GM19467 (cell line): ENCODE data around the gene KCNMA1.

ENCODE experiments used
- ATAC-seq: cut with Tn5 transposase; IDR thresholded peaks from one replicate; pipeline ENCODE4 v1.9.1; 2021; ENCODE audit warnings: mild to moderate bottlenecking, moderate library complexity; ENCODE audit not compliant: unreplicated experiment

Gene KCNMA1

DNA sequence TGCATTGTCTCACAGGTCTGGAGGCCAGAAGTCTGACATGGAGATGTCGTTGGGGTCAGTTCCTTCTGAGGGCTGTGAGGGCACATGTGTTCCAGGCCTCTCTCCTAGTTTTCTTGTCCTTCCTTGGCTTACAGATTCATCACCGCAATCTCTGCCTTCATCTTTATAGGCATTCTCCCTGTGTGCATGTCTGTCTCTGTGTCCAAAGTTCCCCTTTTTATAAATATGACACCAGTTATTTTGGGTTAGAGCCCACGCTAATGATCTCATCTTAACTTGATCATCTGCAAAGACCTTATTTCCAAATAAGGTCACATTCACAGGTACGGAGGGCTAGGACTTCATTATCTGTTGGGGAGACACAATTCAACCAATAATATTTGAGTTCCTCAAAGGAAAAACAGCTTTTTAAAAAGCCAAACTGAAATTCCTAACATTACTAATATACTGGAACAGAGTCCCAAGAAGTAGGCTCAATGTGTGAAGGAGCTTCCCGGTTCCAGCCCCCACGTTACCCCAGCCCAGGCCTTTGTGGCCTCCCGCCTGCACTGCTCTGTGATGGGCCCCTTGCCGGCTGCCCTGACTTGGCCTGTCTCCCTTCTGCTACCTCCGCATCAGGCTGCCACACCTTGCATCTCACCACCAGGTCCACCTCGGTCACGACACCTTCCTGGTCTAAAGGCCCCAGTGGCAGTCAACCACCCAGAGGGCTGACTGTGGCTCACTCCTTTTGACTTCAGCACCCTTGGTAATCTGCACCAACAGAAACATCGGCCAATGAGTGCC, 142.7 kb downstream of the KCNMA1 start:
- no peak for ATAC-seq

DNA sequence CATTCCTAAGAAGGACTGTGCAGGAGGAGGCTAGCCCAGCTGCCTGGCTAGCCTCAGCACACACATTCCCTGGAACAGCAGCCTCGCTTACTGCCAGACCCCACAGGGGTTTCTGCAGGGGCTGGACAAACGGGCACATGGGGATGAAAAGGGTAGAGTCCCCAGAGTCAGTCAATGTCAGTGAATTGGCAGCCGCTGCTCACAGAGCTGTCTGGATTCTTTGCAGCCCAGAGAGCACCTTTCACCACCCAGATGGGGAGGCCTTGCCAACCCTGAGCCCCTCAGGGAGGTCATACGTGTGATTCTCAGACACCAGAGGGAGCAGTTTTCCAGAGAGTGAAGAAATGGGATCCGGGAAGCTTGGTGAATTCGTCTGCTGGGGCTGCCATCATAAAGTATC, 143.3 kb downstream of the KCNMA1 start:
- ATAC-seq, result no peak

DNA sequence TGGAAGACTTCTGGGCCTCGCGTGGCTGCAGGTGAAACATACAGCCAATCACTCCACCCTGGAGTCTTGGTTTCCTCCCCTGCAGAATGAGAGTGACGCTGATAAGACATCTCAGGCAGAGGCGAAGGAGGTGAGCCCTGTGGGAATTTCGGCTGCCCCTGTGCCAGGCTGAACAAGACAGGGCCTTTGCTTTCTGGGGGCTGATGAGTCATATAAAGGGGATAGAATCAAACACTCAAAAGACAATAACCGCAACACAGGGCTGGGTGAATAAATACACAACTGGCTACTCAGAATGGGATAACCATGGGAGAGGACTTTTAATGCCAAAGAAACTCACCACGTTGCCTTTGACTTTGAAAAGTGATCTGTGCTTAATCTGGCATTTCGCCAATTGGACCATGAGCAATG, 143.8 kb downstream of the KCNMA1 start:
- ATAC-seq, result no peak

DNA sequence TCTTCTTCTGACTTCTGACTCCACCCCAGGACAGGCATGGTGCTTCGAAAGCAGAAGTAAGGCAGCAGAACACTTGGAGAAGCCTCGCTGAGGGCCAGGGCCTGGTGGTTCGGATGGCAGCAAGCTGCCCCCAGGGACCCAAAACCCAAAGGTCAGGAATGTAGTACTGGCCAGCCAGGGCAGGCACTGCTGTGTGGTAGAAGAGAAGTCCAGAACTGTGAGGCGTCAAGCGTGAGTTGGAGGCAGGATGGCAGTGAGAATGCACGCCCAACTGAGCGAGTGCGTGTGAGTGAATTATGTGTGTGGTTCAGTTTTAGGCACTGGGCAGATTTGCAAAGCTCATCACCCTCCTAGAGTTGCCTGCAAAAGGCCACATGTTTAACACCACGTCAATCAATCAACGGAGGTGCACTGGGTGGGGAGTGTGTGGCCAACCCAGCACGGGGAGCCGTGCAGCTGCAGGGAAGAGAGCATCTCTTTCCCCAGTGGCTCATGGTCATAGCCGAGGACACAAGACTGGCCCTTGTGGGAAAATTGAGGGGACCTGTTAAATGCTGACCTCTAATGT, 144.3 kb downstream of the KCNMA1 start:
- no peak for ATAC-seq

DNA sequence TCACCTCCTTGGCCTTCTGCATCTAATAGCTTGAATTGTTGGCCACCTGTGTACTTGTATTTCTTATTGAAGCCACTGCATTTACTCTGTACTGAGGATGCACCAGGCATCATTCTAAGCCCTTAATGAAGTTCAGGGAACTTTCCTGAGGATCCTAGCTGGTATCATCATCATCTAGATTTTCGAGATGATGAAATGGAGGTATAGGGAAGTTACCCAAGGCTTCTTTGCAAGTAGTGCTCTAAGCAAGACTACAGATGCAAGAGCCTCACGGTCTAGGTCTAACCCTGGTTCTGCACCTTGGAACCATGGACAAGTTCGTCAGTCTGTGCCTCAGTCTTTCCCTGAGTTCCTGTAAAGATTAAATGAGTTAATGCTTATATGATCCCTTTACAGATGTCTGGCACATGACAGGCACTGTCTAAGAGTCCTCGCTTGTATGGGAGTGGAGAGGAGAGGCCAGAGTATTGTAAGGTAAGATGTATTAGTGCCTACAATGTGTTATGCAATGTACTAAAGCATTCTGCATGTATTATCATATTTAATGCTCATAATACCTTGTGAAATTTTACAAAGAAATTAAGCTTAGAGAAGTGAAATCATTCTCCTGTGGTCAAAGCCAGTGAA, 145.1 kb downstream of the KCNMA1 start:
- ATAC-seq, result no peak

DNA sequence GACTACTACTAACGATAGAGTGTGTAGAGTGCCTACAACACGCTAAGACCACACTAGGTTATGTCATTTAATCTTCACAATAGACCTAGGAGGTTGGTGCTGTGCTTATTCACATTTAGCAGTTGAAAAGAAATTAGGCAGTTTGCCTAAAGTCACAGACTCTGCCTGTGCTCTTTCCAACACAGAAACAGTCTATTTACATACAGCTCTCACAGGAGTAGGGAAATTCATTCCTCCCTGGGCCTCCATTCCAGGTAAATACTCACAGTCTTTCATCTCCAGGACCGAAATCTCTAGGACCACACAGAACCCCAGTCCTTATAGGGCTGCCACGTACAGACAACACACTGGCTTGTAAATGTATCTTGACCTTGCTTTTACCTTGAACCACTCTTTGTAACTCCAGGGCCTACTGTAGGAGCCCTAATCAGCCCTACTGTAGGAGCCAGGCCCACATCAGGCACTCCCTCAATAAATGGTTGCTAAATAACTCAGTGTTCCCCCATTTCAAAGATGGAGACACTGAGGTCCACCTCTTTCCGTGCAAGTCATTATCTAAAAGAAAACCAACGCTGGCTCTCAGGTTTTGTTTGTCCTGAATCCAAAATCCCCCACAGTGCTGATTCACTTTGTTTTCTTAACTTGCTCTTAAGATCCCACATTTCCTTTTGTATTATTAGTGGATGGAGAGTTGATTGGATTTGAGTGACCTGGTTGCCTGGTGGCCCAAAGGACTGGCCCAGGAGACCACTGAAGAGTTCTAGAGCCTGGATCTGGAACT, 146.9 kb downstream of the KCNMA1 start:
- ATAC-seq, result no peak

DNA sequence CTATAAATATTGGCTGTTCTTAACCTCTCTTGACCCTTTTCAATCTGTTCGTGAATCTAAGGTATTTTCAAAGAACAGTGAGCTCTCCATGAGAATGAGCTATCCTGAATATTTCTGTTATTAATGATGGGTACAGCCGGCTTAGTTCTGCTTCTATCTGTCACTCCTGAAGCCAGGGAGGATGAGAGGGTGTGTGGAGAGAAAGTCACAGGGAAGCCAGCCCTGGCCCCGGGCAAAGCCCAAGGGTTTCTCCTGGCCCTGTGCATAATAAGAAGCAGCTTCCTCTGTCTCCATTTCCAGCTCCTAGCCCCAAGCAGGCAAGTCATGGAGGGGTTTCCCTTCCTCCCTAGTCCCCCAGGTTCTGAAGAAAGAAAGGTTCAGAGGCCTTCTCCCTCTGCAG, 151.1 kb downstream of the KCNMA1 start:
- ATAC-seq, result no peak

DNA sequence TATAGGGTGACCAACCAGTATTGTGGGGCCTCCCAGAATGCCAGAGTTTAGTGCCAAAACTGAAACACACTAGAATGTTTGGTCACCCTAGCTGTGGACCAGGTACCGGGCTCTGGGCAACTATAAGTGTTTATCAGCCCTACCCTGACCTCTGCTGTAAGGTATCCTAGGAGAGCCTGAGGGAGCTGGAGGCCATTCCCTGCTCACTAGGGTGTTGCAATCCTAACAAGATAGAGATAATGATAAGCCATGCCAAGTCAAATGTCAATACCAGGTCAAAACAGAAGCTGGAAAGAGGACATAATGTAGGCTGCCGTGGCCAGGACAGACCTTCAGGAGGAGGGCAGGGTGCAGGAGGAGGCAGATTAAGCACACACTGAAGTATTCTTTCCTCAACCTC, 151.8 kb downstream of the KCNMA1 start:
- no peak for ATAC-seq

DNA sequence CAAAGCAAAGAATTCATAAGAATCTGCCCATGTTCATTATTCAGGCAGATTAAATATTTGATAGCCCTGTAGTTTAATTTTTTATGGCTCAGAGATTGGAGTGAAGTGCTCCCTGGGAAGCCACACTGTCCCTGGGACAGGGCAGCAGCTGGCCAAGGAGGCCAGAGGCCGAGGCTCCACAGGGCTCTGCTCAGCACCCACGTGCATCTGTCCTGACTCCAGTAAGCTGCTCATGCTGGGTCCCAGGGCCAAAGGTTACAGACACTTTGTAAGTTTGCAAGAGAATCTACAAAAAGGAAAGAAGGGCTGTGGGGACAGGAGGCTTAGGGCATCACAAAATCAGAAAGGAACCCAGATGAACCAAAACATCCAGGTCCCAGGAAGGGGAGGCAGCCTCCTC, 155.5 kb downstream of the KCNMA1 start:
- no peak for ATAC-seq

DNA sequence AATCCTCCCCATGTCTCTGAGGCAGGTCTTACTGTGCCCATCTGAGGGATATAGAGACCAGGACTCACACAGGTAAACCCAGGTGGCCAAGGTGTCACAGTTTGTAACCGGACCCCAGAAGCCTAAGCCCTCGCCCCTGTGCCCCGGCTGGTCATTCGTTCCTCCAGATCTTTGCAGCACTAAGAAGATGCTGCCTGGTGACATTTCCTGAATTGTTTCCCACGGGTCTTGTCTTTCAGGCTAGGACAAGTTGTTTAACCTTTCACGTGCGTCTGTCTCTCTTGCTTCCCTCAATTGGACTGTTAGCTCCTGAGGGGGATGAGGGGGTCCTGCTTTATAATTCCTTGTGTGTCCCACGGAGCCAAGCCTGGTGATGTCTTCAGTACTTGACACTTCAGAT, 158.0 kb downstream of the KCNMA1 start:
- ATAC-seq, result no peak

DNA sequence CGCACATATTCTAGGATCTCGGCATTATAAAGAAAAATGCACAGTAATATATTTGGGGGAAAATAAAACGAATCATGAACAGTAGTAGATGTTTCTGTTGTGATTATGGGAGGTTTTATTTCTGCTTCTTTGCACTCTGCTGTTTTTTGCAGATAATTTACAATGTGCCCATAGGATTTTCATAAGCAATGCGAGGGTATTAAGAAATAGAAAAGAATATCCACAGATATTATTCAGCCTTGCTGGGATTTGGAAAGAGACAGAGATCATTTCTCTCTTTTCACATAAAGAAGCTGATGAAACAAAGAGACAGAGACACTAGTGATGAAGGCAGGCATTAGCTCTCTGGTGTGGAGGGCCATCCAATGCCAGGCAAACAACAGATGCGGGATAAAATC, 158.6 kb downstream of the KCNMA1 start:
- no peak for ATAC-seq

DNA sequence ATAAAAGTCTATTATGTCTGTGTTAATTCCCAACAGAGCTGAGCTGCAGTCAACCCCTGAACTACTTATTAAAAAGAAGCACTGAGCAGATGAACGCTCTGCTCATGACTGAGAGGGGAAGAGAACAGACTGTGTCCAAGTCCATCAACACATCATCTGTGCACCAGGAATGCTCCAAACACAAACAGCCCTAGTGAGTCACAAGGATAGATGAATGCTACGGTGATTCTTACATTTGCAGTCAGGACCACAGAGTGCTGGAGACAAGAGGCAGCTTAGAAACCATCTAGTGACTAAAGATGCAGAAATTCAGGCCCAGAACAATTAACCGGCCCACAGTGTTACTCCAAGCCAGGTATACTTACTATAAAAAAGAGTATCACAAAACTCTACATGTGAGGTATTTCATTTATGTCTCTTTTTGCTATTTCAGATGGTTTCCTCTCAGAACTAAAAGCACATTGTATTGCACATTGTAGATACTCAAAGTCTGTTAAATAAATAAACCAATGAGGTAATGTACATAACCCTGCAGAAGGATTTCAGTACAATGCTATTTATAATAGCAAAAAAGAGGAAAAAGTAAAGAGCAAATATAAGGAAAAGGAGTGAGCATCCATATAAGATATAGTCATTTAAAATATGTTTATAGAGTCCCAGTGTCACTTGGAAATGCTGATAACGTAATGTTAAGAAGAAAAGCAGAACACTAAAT, 159.2 kb downstream of the KCNMA1 start:
- ATAC-seq, result no peak

DNA sequence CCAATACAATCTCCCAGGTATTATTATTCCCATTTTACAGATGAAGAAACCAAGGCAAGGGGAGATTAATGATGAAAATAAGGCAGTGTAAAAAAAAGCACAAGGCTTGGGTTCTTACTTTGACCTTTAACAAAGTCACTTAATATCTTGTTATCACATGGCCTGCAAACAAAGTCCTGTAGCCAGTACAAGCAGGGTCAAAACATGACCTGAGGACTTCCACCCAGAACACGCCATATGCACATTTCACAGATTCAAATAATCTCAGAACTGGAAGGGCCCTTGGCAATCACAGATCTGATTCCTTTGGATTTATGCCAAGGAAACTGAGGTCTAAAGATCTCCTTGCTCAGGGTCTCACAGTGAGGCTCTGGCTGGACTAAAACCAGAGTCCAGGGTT, 162.1 kb downstream of the KCNMA1 start:
- ATAC-seq, result no peak

DNA sequence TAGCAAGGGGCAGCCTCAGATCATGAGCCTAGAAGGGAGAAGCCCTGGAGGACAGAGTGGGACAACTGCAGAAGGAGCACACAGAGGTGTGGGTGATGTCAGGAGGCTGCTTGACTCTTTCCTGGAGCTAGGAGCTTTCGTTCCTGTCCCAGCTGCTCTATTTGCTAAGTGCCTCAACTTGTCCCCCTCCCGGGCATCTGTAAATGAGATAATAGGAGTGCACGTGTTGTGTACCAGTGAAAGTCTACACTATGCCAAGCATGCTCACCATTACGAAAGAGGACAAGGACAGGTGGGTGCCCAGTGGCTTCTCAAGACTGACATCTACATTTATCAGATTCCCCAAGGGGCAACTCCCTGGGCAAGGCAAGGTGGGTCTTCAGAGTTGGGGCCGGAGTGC, 162.7 kb downstream of the KCNMA1 start:
- ATAC-seq, result no peak

DNA sequence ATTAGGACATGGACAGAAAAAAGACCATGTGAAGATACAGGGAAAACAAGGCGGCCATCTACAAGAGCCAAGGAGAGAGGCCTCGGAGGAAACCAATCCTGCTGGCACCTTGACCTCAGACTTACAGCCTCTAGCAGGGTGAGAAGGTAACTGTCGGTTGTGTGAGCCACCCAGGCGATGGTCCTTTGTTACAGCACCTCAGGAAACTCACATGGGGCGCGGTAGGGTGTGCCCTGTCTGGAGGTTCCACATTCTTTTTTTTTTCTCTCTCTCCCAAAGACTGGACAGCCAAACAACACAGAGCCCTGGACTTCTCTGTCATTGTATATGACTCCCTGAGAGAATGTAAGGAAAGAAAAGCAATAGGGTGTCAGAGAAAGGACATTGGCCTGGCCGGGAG, 163.2 kb downstream of the KCNMA1 start:
- no peak for ATAC-seq

DNA sequence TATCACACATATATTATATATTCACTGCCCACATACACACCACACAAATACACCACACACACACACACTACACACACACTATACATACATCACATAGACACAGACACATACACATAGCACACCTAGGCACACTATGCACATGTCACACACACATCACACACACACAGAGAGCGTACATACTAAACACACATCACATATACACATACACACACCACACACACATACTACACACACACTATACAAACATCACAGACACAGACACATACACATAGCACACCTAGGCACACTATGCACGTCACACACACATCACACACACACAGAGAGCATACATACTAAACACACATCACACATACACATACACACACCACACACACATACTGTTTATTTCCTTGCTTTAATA, 165.5 kb downstream of the KCNMA1 start:
- ATAC-seq, result no peak

DNA sequence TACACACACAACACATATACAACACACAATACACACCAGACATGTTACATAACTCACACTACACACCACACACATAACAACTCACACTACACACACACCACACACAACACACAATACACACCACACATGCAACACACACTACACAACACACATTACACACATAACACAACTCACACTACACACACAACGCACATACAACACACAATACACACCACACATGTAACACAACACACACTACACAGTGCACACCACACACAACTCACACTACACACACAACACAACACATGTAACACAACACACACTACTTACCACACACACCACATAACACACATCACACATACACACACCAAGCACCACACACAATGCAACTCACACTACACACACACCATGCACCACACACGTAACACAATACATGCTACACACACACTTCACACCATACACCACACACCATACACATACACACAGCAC, 166.5 kb downstream of the KCNMA1 start:
- no peak for ATAC-seq

DNA sequence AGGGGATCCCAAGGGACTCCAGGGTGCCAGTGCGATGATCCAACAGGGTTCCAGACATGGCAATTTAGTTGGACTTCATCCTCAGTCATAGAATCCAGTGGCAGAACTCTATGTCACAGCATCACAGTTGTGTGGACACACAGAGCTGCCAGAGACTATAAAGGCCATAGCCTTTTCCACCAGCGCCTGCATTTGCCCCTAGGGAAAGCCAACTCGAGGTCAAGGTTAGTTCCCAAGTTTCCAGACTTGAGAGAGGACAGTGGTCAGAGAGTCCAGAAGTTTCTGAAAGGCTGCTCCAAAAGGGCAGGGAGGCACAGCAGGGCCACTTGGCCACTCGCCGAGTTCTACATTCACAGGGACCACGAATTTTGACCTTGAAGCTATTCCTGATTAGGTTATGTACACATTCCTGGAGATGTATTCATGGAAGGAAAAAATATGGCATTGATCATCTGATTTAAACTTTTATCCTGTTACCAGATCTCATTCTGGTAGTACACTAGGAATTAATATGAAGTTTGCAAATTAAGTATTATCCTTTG, 170.1 kb downstream of the KCNMA1 start:
- ATAC-seq, result no peak

DNA sequence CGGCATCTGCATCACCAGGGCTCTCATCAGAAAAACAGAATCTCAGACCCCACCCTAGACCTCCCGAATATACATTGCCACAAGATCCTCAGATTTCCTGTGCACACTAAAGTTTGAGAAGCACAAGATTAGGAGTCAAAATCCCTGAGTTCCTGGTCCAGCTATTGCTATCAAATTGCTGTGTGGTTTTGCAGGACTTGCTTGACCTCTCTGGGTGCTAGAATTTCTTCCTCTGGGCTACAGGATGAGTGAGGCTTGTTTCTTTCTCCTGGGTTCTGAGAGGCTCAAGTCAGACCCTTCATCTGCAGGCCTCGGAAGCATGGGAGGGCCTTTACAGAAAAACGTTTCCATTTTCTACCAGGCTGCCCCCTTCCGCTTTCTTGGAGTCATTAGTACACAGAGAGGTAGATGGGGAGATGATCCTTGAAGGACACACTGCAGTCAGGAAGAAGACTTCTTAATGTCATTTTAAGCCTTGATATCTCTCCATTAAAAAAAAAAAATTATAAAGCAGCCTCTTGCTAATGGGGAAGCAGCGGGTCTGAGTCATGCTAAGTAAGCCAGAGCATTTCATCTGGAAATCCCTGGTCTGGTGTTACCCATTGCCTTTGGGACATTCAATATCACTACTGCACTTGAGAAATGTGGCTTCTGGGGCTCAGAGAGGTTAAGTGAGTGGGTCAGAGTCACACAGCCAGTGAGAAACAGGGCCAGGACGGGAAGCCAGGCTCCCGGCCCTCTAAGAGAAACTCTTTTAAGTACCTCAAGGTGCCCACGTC, 173.5 kb downstream of the KCNMA1 start:
- no peak for ATAC-seq

DNA sequence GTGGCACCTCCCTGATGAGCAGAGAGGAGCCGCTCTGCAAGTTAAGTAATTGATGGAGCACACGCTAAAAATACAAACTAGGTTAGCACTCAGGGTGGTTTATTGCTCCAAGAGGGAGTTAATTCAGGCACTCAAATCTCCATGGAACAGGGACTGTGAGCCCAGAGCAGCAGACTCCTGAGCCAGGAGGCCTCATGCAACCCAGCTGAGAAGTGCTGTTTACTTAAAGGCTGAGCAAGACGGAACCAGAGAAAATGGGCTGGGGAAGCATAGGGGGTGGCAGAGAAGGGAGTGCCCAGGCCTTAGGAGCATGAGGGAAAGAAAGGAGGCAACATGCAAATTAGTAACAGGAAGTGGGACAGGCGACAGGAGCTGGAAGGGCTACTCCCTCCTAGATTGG, 174.1 kb downstream of the KCNMA1 start:
- ATAC-seq, result no peak
